HG02840 (cell line): ENCODE data around the gene ADM.

Experiments used
- ATAC-seq: cut with Tn5 transposase; IDR thresholded peaks from one replicate; pipeline ENCODE4 v1.9.1; 2021; ENCODE audit warnings: mild to moderate bottlenecking, moderate library complexity, moderate number of reproducible peaks; ENCODE audit not compliant: unreplicated experiment, low FRiP score

The ADM gene

GRCh38 chr11:10289765-10290380 is 15.0 kb upstream of the ADM start:
- no peak for ATAC-seq

GRCh38 chr11:10291801-10292638 is 12.9 kb upstream of the ADM start:
- no peak for ATAC-seq

GRCh38 chr11:10293423-10294289 is 11.2 kb upstream of the ADM start, which contains the start of gene SBF2:
TSS of gene SBF2 (minus strand) at chr11:10294219. CDS start at chr11:10294069, 150 bp downstream.
- ATAC-seq, result no peak

GRCh38 chr11:10294290-10294953 is 10.5 kb upstream of the ADM start:
- no peak for ATAC-seq

GRCh38 chr11:10295064-10295901 is 9.6 kb upstream of the ADM start:
- no peak for ATAC-seq

- ATAC-seq, result peak; percentile 95
Measured at GRCh38 chr11:10298342-10298741, 6.5 kb upstream of the ADM start.

- no peak for ATAC-seq
Measured at GRCh38 chr11:10301656-10302358, 3.1 kb upstream of the ADM start.

- ATAC-seq, result no peak
Measured at GRCh38 chr11:10302359-10302743, 2.5 kb upstream of the ADM start.

- ATAC-seq, result no peak
Measured at GRCh38 chr11:10302744-10303557, 1.9 kb upstream of the ADM start.

GRCh38 chr11:10303558-10304363 is 1.1 kb upstream of the ADM start:
- no peak for ATAC-seq

- ATAC-seq, result no peak
Measured at GRCh38 chr11:10305262-10305963, 540 bp downstream of the ADM start.

- ATAC-seq, result no peak
Measured at GRCh38 chr11:10305964-10306918, 1.4 kb downstream of the ADM start.

- ATAC-seq, result no peak
Measured at GRCh38 chr11:10307022-10307399, 2.1 kb downstream of the ADM start.

- peak; percentile 54 for ATAC-seq
Measured at GRCh38 chr11:10307400-10308200, 2.7 kb downstream of the ADM start.
